Measurements from ENCODE around the gene CCDC85A.

- TF ChIP-seq, protein P1, sequence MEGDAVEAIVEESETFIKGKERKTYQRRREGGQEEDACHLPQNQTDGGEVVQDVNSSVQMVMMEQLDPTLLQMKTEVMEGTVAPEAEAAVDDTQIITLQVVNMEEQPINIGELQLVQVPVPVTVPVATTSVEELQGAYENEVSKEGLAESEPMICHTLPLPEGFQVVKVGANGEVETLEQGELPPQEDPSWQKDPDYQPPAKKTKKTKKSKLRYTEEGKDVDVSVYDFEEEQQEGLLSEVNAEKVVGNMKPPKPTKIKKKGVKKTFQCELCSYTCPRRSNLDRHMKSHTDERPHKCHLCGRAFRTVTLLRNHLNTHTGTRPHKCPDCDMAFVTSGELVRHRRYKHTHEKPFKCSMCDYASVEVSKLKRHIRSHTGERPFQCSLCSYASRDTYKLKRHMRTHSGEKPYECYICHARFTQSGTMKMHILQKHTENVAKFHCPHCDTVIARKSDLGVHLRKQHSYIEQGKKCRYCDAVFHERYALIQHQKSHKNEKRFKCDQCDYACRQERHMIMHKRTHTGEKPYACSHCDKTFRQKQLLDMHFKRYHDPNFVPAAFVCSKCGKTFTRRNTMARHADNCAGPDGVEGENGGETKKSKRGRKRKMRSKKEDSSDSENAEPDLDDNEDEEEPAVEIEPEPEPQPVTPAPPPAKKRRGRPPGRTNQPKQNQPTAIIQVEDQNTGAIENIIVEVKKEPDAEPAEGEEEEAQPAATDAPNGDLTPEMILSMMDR (IDR thresholded peaks at IDR 0.05 in 8 of 11, conservative IDR thresholded peaks at IDR 0.05 in 3 of 11): no peak
- no peak for TF ChIP-seq POLR2A (IDR thresholded peaks at IDR 0.05)
Measured at GRCh38 chr2:56211048-56211447, 27.3 kb downstream of the CCDC85A start.

Data from spleen (tissue), 7 donors.